Kidney glomerular epithelial cell (primary cell): ENCODE data around the gene DCAF11.
A peak's percentile ranks its signal among the peaks of the same experiment; 100 is the strongest.

Experiments used
- DNase-seq: peaks from one replicate; lab custom pipeline; 2025; lab: John Stamatoyannopoulos, UW

Gene DCAF11

DNA sequence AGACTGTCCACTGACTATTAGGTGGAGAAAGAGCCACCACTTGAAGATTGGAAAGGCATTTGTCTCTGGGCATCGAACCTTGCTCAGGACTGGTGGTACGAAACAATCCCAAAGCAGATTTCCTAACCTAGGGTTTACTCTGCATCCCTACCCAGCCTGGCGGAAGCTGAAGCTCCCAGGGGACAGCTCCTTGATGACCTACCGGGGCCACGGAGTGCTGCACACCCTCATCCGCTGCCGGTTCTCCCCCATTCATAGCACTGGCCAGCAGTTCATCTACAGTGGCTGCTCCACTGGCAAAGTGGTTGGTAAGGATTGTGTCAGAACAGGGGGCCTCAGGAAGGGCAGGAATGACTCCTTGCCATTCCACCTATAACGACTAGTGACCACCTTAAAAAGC, 6.6 kb downstream of the DCAF11 start:
- no peak for DNase-seq

DNA sequence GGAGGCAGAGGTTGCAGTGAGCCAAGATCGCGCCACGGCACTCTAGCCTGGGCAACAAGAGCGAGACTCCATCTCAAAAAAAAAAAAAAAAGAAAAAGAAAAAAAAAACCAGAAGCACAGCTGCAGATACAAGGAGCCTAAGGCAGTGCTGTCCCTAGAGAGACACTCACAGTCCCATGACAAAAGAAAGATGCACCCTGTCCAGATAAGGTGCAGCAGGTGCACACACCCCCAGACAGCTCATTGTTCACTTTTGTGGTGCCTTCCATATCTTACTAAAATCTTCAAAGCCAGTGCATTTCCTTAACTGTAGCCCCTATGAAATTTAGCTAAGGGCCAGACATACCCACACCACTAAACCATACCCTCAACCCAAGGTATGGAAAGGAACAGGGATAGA, 7.8 kb downstream of the DCAF11 start:
- no peak for DNase-seq

GRCh38 chr14:24122898-24123297, 8.3 kb downstream of the DCAF11 start:
- DNase-seq = no peak

GRCh38 chr14:24123424-24124417, 9.1 kb downstream of the DCAF11 start:
- DNase-seq = no peak

DNA sequence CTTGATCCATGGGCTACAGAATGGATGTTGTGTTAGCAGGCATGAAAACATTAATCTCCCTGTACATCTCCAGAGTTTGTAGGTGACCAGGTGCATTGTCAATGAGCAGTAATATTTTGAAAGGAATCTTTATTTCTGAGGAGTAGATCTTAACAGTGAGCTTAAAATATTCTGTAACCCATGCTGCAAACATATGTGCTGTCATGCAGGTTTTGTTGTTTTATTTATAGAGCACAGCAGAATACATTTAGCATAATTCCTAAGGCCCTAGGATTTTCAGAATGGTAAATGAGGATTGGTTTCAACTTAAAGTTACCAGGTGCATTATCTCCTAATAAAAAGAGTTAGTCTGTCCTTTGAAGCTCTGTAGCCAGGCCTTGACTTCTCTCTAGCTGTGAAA, 12.4 kb downstream of the DCAF11 start:
- no peak for DNase-seq

GRCh38 chr14:24127673-24128072, 13.1 kb downstream of the DCAF11 start:
- no peak for DNase-seq

DNA sequence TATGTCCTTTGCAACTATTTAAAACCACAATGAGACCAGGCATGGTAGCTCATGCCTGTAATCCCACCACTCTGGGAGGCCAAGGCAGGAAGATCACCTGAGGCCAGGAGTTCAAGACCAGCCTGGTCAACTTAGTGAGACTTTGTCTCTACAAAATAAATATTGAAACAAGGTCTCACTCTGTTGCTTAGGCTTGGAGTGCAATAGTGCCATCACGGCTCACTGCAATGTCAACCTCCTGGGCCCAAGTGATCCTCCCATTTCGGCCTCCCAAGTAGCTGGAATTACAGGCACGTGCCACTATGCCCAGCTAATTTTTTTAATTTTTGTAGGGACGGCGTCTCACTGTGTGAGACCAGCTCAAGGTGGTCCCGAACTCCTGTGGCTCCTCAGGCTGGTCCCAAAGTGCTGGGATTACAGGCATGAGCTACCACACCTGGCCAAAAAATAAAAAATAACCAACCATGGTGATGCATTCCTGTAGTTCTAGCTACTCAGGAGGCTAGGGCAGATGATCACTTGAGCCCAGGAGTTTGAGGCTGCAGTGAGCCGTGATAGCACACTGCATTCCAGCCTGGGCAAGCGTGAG, 14.9 kb downstream of the DCAF11 start:
- no peak for DNase-seq

GRCh38 chr14:24130380-24130716, 15.8 kb downstream of the DCAF11 start, which contains the start of gene FITM1:
FITM1 (plus strand) TSS chr14:24130659; CDS start chr14:24131564, 905 bp downstream.
- no peak for DNase-seq

DNA sequence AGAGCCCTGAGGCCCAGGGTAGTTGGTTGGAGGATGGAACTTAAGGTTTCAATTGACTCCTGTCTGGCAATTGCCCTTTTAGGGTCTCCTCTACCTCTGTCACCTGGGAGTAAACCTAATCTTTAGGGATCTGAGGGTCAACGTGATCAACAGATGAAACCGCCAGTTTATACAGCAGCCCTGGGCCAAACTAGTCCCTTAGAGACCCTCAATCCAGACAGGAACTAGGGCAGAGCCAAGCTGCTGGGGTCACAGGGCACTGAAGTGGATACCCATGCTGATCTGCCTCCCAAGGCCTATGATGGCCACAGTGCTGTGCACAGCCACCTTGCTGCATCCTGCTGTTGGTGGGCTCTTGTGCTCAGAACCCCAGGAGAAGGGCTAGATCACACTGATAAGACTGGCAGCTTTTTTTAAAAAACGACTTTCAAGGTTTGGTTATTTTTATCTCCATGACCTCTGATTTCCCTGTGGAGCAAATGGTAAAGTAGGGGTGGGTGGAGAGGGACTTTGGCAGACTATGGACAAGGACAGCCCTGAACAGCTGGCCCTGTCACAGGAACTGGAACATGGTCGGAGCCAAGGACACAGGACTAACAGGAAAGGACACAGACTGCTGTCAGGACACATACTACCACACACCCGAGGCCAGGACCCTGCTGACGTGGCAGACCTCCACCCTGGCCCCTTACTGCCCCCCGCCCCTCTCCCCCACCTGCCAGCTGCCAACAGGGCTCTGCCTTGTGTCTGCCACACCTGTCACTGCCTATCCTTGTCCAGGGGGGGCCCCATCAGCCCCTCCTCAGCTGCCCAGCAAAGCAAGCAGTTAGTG, 16.4 kb downstream of the DCAF11 start:
- no peak for DNase-seq

DNA sequence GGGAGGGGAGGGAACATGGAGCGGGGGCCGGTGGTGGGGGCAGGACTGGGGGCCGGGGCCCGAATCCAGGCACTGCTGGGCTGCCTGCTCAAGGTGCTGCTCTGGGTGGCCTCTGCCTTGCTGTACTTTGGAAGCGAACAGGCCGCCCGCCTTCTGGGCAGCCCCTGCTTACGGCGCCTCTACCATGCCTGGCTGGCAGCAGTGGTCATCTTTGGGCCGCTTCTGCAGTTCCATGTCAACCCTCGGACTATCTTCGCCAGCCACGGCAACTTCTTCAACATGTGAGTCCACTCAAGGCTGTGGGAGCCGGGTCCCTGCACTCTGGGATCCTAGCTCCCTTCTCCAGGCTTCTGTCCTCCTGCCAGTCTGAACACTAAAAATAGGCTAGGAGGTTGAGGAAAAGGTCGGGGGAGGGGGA, 17.0 kb downstream of the DCAF11 start:
- no peak for DNase-seq

- DNase-seq = no peak
These were observed 17.6 kb downstream of the DCAF11 start for GRCh38 chr14:24132061-24132685.

DNA sequence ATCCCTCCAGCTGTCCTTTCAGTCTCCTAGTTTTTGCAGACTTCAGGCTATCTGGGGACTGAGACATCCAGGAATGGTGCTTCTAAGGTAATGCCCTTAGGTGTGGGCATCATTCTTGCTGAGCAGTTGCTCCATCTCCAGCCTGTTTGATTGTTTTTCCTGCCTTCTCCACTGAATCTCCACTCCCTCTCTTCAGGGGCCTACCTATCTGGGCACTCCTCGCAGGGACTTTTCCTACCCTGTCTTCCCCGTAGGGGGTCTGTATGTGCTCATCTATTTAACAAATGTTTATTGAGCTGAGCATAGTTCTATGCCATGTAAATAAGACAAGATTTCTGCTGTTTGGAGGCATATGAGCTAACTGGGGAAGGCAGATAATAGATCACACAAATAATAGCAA, 18.4 kb downstream of the DCAF11 start:
- no peak for DNase-seq

DNA sequence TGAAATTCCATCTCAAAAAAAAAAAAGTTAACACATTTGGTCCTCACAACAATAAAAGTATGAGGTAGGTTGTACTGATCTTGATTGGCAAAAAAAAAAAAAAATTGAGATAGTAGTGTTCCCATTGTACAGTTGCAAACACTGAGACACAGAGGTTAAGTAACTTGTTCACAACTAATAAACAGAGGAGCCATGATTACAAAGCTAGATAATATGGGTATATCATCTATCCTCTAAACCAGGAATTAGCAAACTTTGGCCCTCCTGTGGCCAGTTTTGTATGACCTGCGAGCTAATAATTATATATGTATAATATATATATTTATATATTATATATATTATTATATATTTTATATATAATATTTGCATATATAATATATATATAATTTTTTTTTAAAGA, 19.2 kb downstream of the DCAF11 start:
- DNase-seq = no peak

DNA sequence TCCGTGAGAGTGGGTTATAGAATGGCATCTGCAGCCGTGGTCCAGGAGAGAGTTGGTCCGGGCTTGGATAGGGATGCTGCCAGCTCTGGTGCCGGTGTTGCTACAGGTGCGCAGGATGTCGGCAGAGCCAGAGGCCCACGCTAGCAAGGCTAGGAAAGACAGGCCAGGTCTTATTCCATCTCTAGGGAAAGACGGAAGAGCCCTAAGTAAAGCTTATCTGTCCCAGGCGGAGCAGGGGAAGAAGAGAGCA, 20.9 kb downstream of the DCAF11 start:
- no peak for DNase-seq

DNA sequence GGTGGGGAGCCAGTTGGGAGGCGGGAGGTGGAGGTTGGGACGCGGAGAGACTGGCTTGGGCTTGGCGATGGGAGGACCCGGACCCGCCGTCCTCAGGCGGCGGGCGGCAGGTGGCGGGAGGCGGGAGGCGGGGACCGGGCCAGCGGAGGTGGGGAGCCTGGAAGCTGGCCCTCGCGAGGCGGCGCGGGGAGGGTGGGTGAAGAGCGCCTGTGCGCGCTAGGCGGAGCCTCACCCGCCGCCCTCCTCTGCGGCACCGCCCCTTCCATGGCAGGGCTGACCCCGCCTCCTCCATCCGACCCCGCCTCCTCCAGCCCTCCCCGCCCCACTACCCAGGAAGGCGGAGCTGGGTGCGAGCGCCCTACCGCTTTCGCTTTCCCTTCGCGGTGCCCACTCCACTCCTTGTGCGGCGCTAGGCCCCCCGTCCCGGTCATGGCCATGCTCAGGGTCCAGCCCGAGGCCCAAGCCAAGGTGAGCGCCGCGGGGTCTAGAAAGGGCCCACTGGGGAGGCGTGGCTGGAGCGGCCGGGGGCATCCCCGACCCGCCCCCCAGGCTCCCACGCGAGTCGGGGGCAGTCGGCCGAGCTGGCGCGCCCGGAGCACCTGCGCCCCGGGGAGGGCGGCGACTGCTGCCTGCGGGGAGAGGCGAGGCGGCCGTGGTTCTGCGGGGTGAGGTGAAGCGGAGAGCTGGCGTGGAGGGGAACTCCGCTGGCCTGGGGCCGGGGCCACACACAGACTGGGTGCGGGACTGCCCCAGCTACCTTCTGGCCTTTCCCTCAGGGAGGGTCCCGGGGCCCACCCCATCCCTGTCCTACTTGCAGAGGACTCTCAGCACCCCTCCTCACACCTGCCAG, 21.5 kb downstream of the DCAF11 start, which contains the start of gene PSME1:
TSS of gene PSME1 (plus strand) at position 361 of the 850 bp plus-strand sequence. CDS start at position 430, 69 bp downstream.
- DNase-seq = peak; percentile 77

DNA sequence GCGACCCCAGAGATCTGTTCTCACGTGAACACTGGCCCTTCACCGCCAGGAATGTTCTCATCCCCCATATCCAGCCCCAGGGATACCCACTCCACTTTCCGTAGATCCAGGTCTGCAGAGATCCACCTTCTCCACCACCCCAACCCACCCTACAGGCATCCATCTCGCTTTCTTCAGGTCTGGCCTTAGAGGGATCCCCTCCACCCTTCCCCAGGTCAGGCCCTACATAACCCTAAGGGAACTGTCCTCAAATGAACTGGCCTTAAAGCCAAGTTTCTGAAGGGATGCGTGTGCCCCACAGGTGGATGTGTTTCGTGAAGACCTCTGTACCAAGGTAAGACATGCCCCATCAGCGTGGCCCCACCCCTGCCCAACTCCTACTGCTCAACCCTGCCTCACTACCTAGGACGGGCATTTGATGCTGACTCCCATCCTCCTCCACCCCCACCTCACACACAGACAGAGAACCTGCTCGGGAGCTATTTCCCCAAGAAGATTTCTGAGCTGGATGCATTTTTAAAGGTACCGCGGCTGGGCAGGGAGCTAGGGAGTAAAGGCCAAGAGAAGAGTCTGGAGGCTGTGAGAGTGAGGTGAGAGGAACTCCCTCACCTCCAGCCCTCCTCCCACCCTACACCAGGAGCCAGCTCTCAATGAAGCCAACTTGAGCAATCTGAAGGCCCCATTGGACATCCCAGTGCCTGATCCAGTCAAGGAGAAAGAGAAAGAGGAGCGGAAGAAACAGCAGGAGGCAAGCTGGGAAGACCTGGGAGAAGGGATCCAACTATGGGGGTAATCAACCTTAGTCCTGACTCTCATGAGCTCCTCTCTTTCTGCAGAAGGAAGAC, 22.3 kb downstream of the DCAF11 start:
- no peak for DNase-seq

DNA sequence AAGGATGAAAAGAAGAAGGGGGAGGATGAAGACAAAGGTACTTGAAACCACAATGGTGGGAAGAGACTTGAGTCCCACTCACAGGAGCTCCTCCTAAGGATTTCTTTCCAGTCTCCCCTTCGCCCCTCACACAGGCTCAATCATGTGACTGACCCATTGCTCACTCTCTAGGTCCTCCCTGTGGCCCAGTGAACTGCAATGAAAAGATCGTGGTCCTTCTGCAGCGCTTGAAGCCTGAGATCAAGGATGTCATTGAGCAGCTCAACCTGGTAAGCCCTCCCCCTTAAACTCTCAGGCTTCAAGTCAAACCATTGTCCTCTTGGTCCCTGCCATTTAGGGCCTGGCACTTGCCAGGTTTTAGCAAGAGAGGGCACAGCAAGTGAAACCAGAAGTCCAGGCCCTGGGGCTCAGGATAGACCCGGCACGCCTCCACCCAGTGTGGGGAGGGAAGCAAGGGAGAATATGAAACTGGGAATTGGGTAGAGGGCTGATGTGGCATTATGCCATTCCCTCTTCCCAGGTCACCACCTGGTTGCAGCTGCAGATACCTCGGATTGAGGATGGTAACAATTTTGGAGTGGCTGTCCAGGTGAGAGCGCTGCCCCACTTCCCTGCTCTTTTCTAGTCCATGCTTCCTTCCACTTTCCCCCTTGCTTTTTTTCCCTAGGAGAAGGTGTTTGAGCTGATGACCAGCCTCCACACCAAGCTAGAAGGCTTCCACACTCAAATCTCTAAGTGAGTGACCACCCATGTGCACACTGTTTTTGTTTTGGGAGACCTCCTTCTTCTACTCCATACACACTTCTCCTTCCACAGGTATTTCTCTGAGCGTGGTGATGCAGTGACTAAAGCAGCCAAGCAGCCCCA, 23.2 kb downstream of the DCAF11 start:
- DNase-seq = no peak

DNA sequence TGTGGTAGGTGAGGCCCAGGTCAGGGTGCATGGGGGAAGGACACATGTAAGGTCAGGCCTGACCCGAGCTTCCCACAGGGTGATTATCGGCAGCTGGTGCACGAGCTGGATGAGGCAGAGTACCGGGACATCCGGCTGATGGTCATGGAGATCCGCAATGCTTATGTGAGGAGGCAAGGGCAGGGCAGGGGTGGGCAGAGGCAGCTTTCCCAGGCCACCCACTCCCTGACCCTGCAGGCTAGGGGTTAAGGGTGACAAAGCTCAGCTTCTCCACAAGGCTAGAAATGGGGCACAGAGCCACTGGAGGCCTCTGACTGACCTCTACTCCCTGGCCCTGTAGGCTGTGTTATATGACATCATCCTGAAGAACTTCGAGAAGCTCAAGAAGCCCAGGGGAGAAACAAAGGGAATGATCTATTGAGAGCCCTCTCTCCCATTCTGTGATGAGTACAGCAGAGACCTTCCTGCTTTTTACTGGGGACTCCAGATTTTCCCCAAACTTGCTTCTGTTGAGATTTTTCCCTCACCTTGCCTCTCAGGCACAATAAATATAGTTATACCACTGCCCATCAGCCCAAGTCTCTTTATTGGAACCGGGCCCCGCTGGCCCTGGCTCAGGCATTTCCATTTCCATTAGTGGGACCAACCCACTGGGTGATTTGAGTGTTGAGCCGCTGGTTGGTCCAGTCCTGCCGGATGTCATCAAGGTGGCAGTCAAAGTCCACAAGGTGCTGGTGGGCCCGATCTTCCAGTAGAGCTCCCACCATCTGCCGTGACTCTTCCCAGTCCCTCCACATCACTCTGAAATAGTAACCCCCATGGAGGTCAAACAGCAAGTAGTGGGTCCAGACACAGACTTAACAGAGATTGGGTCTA, 24.1 kb downstream of the DCAF11 start:
- DNase-seq = no peak
